ENCODE results near the gene RASAL1.

RASAL1 gene

GRCh38 chr12:113077859-113078255, 57.7 kb downstream of the RASAL1 start:
- no peak for DNase-seq (ENCODE audit: low read depth in 1 of 2, low spot score in 1 of 2)

- no peak for DNase-seq (ENCODE audit: low read depth in 1 of 2, low spot score in 1 of 2)
These were observed 58.3 kb downstream of the RASAL1 start for GRCh38 chr12:113077057-113077858.

GRCh38 chr12:113075137-113075683, 60.4 kb downstream of the RASAL1 start:
- DNase-seq (ENCODE audit: low read depth in 1 of 2, low spot score in 1 of 2), result no peak

GRCh38 chr12:113073586-113073985, 62.0 kb downstream of the RASAL1 start:
- DNase-seq (ENCODE audit: low read depth in 1 of 2, low spot score in 1 of 2), result no peak

GRCh38 chr12:113072136-113072535, 63.4 kb downstream of the RASAL1 start:
- DNase-seq (ENCODE audit: low read depth in 1 of 2, low spot score in 1 of 2), result no peak

GRCh38 chr12:113071135-113072112, 64.1 kb downstream of the RASAL1 start:
- no peak for DNase-seq (ENCODE audit: low read depth in 1 of 2, low spot score in 1 of 2)

GRCh38 chr12:113070117-113070906, 65.2 kb downstream of the RASAL1 start:
- DNase-seq (ENCODE audit: low read depth in 1 of 2, low spot score in 1 of 2), result no peak

GRCh38 chr12:113069751-113070116, 65.8 kb downstream of the RASAL1 start:
- DNase-seq (ENCODE audit: low read depth in 1 of 2, low spot score in 1 of 2), result no peak

GRCh38 chr12:113069149-113069548, 66.4 kb downstream of the RASAL1 start:
- DNase-seq (ENCODE audit: low read depth in 1 of 2, low spot score in 1 of 2), result no peak

GRCh38 chr12:113067987-113068935, 67.3 kb downstream of the RASAL1 start:
- DNase-seq (ENCODE audit: low read depth in 1 of 2, low spot score in 1 of 2), result no peak

- no peak for DNase-seq (ENCODE audit: low read depth in 1 of 2, low spot score in 1 of 2)
These were observed 68.7 kb downstream of the RASAL1 start for GRCh38 chr12:113066813-113067400.

- DNase-seq (ENCODE audit: low read depth in 1 of 2, low spot score in 1 of 2), result no peak
These were observed 70.2 kb downstream of the RASAL1 start for GRCh38 chr12:113065126-113066007.

- DNase-seq (ENCODE audit: low read depth in 1 of 2, low spot score in 1 of 2), result no peak
These were observed 71.0 kb downstream of the RASAL1 start for GRCh38 chr12:113064395-113065125.

GRCh38 chr12:113063396-113064350, 71.9 kb downstream of the RASAL1 start:
- DNase-seq (ENCODE audit: low read depth in 1 of 2, low spot score in 1 of 2), result no peak

GRCh38 chr12:113062502-113063395, 72.8 kb downstream of the RASAL1 start:
- no peak for DNase-seq (ENCODE audit: low read depth in 1 of 2, low spot score in 1 of 2)
